ENCODE measurements around the gene AFF3.

AFF3 gene

DNA sequence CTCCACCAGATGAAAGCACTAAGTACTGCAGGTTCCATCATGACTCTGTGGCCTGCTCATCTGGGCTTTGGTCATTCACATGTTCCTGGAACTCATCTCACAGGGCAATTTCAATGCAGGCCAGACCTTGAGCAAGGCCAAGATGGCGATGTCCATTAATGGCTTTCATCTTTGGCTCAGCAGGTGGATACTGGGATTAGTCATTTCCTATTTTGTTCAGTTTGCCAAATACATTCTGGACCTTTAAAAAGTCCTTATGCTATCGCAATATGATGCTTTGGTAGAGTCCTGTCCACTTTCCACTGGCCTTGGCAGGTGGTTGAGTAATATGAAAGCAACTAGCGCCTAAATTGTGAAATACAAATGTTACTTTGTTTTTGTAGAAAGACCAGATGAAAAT is 482.5 kb downstream of the AFF3 start:
- DNase-seq: peak in 1 of 14 donors; percentile 44

- DNase-seq: no peak
Measured at GRCh38 chr2:99657691-99658258, 484.6 kb downstream of the AFF3 start.

DNA sequence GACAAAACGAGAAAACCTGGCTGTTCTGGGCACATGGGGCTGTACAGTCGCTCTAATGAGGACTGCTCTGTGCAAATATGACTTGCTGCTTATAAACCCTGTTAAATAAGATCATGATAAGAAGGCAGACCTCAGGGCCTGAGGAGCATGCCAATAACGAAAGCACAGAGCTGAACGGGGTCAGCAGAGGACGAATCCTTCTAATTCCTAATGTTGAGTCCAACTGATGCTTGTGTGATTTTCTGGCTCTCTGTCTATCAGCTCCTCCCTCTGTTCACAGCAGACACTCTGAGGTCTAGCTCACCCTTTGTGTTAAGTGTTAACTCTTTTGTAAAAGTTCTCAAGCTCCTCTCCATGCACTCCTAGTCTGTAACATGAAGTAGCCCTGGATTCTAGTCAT is 485.4 kb downstream of the AFF3 start:
- DNase-seq: no peak

- no peak for DNase-seq
Measured at GRCh38 chr2:99653433-99653832, 489.0 kb downstream of the AFF3 start.

GRCh38 chr2:99652862-99653261 is 489.5 kb downstream of the AFF3 start:
- DNase-seq: no peak

DNA sequence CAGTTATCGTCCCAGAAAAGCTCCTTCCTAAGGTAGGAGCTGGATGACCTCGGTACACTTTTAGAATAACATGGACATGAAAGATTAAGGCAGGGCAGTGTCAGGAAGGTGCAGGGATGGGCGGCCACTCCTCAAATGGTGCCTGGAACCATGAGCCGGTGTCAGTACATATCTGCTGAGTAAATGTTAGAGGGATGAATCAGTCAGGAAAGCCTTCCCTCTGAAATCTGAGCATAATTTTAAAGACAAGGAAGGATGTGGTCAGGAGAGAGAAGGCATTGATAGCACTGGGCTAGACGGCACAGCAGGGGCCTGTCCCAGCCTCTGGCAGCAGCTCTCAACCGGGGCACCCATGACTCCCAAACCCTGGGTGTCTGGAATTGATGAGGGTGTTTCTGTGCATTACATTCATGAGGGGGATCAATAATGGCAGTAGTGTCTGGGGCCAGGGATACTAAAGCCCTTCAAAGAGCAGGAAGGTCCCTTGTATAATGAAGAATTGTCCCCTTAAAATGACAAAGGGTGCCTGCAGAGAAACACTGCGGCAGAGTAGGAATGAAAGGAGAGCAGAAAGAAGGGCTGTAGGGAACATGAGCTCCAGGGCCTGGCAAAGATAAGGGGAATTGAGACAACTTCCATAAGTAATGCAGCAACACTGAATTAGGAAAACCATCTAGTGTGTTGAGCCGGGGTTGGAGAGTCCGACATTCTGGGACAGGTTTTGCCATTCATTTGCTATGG is 490.3 kb downstream of the AFF3 start:
- DNase-seq: no peak

DNA sequence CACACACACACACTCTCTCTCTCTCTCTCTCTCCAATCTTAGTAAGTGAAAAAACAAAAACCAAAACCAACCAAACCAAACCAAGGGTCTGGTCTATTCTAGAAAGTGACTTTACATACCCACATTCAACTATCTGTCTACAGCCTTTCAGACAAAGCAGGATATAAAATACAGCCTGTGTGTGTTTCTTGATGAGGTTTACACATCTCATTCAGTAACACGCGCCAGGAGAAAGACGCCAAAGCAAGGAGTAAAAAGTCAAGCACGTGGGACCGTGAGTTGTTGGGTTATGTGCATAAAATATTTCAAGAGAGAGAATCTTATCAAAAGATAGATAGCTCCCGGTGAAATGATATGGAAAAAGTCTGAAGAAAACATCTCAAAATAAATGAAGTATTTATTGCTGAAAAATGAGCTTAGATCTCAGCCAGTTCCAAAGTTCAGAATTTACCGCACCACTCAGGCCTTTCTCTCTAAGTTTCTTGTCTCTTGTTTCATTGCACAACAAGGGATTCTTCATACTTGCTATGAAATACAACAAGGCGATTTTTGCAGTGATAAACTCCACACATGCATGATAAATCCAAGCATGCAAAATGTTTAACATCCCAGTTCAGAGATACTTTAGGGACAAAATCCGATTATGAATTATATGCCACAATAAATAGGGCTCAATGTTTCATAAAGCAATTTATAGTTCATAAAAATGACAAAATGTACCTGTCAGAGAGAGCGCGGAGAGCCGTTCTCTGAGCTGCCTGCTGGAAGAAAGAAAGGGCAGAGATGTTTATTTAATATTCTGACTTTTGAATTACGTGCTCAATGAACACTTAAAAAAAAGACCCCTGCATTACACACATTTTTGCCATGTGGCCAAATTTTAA is 493.2 kb downstream of the AFF3 start:
- DNase-seq: no peak

DNA sequence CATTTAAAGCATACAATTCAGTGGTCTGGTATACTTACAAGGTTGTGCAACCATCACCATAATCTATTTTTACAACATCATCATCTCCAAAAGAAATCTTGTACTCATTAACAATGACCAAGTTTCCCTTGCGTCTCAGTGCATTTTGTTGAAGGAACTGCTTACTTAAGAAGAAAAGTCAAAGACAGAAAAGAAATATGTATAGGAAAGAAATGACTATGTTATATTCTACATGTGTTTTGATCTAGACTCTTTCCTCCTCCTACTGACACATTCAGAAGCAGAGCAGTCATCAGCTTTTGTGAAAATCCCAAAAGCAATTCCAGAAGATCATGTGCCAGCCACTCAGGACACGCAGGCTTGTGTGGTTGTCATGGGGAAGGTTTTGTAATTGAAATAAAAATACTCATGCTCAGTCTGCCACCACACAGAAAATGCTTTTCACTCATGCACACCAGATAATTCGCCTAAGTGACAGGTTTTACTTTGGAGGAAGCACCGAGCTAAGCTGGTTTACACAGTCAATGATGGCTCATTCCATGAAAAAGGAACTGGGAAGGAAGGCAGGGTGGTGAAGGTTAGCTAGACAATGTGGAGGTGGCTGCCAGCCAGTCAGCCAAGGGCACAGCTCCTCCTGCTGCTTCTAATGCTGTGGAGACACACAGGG is 494.1 kb downstream of the AFF3 start:
- peak in 4 of 14 donors; percentile 8 to 24 (median 12) for DNase-seq

GRCh38 chr2:99645960-99646359 is 496.4 kb downstream of the AFF3 start:
- DNase-seq: no peak

GRCh38 chr2:99644419-99644787 is 498.0 kb downstream of the AFF3 start:
- DNase-seq: peak in 1 of 14 donors; percentile 57

DNA sequence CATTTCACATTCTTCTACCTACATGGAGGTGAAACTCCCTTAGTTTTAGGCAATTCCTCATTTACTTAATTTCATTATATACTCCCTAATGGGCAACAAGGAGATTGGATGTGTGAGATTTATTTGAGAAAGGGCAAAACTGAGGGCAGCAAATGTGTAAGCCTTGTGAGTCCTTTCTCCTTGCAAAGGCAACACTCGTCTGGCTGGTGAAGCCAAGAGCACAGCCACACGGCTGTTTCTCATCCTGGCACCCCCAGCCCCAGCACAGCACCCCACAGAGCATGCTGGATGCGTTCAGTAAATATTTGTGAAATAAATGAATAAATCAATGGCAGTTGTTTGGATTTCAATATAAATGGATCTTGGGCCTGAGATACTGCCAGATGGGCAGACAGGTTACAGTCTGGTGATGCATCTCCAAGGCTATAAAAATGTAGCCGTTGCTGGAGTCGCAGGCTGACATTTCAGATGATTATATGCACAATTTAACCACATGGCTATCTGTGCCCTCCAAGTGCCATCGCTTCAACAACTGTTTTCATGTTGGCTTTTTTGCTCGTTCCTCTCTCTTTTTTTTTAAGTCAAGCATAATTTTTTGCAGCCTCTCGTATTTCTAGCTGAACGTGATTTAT is 498.5 kb downstream of the AFF3 start:
- DNase-seq: peak in 1 of 14 donors; percentile 59

DNA sequence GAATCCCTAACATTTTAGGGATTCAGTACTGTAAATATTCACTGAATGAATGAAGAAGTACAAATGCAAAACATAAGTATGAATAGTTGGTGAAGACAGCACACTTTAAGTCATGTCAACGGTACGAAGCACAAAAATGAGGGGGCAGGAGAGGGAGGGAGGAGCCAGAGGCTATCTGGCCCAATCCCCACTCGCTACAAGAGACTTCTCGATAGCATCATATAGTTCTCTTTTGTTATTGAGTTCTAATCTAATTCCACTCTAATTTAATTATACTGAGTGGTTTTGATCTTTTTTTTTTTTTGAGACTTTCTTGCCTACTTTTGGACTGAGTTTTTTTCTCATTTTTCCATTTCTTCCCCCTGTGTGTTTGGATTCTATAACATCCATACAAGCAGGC is 500.4 kb downstream of the AFF3 start:
- DNase-seq: no peak

GRCh38 chr2:99640635-99641151 is 501.7 kb downstream of the AFF3 start:
- no peak for DNase-seq

GRCh38 chr2:99638791-99639190 is 503.6 kb downstream of the AFF3 start:
- DNase-seq: no peak

DNA sequence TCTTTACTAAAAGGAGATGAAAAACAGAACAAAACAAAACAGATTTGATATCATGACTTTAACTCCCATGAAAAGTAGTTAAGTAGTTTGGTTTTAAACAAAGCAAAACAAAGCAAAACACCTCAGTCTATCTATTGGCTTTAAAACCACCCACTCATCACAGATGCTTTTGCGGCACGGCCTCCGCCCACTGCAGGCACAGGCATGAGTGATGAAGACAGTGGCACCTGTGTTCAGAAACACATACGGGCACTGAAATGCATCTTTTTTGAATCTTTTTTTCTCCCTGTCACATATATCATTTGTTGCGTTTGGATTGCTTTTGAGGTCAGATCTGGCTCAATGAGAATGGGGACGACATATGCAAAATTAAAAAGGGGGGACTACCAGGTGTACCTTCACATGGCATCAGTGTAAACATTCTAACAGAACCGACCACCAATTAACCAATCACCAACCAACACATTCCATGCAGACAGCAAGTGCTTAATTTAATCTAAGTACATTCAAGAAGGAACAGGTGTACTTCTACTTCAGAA is 505.2 kb downstream of the AFF3 start:
- DNase-seq: no peak

GRCh38 chr2:99636144-99637034 is 506.0 kb downstream of the AFF3 start:
- DNase-seq: peak in 9 of 14 donors; percentile 13 to 90 (median 44)

DNA sequence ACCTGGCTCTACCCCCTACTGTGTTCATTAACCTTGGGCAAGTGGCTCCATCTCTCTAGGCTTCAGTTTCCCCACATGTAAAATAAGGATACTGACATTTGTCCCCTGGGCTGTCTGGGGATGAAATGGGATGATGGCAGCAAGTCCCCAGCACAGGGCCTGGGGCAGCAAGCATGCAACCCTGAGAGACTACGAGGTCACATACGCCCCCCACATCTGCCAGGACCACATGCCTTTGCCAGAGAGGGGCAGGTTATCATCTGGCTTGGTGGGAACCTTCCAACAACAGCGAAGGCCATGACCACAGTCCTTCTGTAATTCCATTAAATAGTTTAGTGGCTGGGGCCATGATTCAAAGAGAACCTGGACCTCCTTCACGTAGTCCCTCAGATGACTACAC is 506.7 kb downstream of the AFF3 start:
- no peak for DNase-seq

DNA sequence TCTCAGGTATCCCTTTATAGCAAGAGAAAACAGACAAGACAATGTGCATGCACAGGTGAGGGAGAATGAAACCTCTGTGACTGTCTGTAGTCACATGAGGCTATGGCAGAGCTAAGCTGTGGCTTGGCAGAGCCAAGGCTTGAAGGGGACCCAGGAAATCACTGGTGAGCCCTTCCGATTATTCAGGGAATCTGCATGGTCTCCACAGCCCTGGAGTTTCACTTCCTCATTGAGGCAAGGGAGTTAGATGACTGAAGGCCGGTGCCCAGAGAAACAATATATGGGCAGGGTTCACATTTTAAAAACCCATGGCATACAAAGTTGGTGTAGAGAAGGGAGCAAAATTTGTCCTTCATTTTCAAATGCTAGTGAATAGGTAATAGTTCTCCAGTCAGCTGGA is 508.2 kb downstream of the AFF3 start:
- no peak for DNase-seq

GRCh38 chr2:99631700-99632099 is 510.7 kb downstream of the AFF3 start:
- no peak for DNase-seq

DNA sequence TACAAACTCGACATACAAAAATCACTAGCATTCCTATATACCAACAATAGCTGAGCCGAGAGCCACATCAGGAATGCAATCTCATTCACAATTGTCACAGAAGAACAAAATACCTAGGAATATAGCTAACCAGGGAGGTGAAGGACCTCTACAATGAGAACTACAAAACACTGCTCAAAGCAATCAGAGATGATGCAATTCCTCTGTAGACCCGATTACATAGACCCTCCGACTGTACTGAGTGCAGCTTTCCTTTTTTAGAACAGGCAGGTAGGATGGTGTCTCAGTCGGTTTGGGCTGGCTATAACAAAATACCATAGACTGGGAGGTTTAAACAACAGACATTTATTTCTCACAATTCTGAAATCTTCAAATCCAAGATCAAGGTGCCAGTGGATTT is 513.1 kb downstream of the AFF3 start:
- DNase-seq: no peak

GRCh38 chr2:99626158-99626557 is 516.2 kb downstream of the AFF3 start:
- DNase-seq: no peak
